Stimulated activated CD4-positive, alpha-beta T cell treated with anti-CD3 and anti-CD28 coated beads, Interleukin-4, amount 100 ng/mL, for 4 hours (primary cell): ENCODE data around the gene GLG1.

Experiments used
- DNase-seq, 2 experiments: peaks; one replicate each; pipeline ENCODE4 v3.0.0-alpha.2; 2020

Gene GLG1

GRCh38 chr16:74608381-74608780 is 1.5 kb upstream of the GLG1 start:
- no peak for DNase-seq

DNA sequence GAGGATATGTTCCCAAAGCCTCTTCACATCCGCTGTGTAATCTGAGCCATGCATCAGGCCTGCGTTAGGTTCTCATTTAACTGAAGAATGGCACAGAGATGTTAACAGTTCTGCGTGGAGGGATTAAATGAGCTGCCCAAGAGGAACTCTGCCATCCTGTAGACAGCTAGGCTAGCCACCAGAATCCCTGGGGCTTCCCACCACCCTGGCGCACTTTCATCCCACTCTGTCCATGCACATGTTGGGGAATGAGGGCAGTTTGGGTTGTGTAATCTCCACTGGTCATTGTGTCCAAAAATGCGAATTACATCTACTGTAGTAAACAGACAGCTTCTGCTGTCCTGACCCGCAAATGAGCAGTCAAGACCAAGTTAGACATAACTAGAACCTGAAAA is 1.0 kb upstream of the GLG1 start:
- no peak for DNase-seq

DNA sequence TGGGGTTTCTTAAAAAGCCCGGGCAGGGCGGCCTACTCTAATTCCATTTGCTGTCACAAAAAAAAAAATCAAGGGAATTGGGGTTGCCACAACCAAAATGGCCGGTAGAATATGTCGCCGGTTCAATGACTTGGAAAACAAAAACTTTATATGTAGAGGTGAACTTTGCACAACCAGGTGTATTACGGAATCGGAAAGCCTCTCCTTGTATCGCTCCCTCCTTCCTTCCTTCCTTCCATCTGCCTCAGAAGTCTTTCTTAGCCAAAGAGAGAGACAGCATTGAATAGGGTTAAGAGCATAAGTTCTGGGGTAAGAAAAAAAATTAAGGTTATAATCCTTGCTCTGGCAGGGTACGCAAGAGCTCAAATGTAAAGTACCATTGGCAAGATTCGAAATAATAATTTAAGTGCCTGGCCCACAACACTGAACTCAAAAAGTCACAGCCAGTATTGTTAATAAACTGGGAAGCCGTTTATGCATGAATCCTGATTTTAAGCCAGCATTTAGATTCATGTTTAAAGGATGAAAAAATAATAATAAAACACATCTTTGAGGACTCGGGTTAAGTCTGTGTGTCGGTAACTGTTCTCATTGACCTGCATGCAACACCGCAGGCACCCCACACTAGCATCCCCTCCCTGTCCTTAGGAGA is 522 bp upstream of the GLG1 start:
- DNase-seq, result no peak

DNA sequence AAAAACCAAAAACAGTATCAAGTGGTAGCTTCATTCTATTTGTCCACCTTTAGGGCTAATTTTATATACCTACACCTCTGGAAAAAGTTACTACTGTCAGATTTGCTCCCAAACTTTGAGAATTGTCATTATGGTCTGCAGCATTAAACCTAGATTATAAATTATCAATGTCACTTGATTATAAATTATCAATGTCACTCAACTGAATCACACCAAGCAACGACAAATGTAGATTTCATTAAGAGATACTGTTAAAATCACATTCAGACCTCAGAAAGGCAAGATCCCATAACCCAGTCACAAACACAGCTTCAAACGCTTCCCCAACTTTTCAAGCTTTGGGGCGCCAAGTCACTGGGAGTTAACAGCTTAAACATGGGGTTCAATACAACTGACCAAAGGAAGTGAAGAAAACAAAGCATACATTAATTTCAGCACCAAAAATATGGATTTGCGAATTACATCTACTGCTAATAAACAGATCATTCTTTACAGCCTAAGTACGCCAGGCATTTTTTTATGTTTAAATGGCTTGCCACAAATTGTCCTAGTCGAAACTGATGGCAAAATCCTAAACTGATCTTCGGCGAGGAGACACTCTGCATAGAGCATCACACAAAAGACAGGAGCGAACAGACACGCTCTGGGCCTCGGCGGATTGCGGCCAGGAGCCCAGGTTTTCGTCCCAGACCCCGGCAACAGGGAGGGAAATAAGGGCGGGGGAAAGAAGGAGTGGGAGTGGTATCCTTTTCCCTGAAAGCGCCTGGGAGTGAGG is 981 bp downstream of the GLG1 start:
- DNase-seq, result no peak

- DNase-seq, result no peak
Observed at GRCh38 chr16:74605332-74605731, 1.6 kb downstream of the GLG1 start.

- no peak for DNase-seq
Observed at GRCh38 chr16:74603848-74604247, 3.1 kb downstream of the GLG1 start.

DNA sequence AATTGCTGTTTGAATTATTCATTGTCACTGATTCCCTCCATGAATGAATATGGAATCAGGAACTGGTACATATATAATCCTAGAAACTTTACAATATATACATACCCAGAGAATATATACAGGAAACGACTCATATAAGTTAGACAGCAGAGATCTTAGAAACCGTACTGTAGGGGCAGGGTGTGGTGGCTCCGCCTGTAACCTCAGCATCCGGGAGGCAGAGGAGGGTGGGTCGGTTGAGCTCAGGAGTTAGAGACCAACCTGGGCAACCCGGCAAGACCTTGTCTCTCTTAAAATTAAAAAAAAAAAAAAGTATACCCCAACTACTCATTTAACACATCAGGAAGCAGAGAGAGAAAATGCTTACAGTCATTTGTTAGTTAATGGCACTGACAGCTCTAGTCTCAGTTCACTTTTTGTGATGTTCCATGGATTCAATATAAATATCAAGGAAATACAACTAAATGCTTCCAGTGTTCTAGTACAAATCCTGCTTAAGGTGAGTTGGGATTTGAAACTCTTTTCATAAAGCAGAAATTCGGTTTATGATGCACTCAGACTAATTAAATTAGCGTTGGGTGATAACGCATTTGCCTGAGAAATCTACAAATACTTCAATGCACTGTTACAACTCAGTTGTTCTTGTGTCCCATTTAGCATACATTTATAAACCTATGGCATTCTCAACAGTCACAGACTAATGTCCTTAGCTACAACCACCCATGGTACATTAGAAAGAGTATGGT is 5.6 kb downstream of the GLG1 start:
- DNase-seq, result peak; percentile 35 to 58

DNA sequence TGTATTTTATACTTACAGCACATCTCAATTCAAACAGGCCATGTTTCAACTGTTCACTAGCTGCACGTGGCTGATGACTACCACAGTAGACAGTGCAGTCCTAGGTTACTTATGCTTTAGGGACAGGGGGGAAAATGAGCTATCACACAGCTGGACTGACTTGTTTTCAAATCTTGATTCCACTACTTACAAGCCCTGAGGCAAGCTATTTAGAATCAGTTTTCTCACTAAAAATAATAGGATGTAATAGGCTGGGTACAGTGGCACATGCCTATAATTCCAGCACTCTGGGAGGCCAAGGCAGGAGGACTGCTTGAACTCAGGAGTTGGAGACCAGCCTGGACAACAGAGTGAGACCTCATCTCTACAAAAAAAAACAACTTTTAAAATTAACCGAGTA is 10.3 kb downstream of the GLG1 start:
- no peak for DNase-seq

DNA sequence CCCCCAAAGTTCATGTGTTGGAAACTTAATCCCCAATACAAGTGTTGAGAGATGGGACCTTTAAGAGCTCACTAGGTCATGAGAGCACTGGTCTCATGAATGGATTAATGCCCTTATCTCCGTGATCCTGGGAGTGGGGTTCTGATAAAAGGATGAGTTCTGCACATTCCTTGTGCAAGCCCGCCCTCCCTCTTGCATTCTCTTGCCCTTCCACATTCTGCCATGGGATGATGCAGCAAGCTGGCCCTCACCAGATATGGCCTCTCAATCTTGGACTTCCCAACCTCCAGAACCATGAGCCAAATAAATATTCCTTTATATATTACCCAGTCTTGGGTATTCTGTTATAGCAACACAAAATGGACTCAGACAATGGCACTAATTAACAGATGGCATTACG is 14.1 kb downstream of the GLG1 start:
- no peak for DNase-seq

DNA sequence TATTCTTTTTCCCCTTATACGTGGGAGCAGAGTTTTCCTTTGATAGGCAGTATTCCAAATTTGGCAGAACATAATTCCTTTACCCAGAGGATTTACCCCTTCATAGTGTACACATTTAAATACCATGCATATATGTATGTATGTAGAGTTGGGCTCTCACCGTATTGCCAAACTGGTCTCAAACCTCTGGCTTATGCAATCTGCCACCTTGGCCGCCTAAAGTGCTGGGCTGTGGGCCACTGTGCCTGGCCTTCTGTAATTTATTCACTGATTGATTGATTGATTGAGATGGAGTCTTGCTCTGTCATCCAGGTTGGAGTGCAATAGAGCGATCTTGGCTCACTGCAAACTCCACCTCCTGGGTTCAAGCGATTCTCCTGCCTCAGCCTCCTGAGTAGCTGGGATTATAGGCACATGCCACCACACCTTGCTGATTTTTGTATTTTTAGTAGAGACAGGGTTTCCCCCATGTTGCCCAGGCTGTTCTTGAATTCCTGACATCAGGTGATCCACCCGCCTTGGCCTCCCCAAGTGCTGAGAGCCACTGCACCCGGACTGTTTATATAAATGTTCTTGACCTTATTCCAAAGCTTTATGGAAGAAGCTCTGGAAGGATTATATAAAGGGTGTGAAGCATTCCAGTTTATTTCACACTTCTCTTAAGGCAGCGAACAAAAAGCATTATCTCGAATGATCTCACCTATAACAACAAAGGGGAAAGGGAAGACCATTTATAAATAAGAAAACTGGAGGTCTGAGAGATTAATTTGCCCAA is 14.9 kb downstream of the GLG1 start:
- no peak for DNase-seq

DNA sequence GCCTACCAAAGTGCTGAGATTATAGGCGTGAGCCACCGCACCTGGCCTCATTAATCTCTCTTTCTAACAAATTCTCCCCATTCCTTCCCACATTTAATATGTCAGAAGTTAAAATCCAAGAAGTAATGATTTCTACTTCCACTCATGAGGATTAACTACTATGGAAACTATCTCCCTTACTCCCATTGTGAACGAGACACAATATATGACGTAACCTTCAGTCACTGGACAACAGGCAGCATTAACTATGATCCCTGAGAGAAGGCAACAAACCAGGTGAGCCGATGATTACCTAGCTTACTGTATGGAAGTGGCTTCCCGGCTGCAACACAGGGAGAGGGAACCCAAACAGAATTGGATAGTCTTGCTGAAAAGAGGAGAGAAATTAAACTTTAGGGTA is 20.0 kb downstream of the GLG1 start:
- DNase-seq, result no peak

DNA sequence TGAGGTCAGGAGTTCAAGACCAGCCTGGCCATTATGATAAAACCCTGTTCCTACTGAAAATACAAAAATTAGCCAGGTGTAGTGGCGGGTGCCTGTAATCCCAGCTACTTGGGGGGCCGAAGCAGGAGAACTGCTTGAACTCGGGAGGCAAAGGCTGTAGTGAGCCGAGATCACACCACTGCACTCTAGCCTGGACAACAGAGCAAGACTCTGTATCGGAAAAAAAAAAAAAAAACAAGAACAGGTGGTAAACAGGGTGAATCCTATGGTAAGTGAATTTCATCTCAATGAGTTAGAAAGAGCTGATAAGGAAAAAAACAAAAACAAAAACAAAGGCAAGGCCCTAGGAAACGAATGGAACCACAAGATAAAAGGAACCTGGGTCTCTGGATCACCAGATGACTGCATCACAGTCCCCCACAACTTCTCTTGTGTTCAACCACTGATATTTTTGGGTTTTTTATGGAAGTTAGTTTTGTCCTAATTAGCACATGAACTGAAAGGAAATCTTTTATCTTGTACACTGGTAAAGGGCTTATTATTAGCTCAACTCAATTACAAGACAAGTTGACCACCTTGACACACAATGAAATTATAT is 21.0 kb downstream of the GLG1 start:
- no peak for DNase-seq

GRCh38 chr16:74583926-74584666 is 22.8 kb downstream of the GLG1 start:
- DNase-seq, result no peak

DNA sequence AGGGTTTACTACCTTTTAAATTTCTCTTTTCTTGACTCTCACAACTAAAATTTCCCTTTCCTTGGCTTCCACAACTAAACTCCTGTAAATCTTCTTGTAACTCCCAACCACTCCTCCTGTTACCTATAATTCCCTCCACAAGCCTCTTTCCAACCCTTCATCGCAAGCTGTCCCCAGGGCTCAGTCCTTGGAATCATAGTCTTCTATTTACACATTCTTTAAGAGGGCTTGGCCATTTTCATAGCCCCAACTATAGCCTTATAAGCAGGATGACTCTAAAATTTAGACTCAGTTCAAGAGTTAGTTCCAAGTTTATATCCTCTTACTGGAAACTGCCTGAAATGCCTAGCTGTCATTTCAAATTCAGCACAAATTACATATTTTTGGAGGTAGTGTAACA is 23.9 kb downstream of the GLG1 start:
- DNase-seq, result no peak

- DNase-seq, result no peak
Observed at GRCh38 chr16:74580833-74581232, 26.1 kb downstream of the GLG1 start.

- no peak for DNase-seq
Observed at GRCh38 chr16:74578838-74579237, 28.1 kb downstream of the GLG1 start.

- no peak for DNase-seq
Observed at GRCh38 chr16:74578433-74578832, 28.5 kb downstream of the GLG1 start.

DNA sequence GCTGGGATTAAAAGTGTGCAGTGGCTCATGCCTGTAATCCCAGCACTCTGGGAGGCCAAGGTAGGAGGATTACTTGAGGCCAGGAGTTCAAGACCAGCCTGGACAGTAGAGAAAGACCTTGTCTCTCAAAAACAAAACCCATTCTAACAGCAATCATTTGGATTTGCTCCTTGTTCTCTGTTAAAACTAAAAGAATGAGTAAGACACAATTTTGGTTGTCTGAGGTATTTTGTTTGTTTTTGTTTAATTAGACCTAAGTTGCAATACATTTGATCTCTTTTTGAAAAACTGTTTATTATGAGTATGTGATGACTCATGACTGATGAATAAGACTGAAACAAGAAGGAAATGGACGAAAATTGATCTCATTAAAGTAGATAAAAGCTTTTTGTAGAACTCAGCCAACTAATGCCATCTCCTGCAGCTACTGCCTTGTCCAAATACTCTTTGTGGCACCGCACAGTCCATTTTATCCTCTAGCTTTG is 29.0 kb downstream of the GLG1 start:
- DNase-seq, result no peak

- no peak for DNase-seq
Observed at GRCh38 chr16:74575807-74576643, 30.9 kb downstream of the GLG1 start.

GRCh38 chr16:74575175-74575806 is 31.6 kb downstream of the GLG1 start:
- DNase-seq, result no peak
